Right atrium auricular region (tissue), 2 donors: ENCODE measurements around the gene SERPINH1. TPM values are rescaled to one million over a fixed set of nuclear protein-coding genes. Genes with fewer than 3 reads are reported as not detected.

Experiments
- DNase-seq: peaks from one replicate; pipeline ENCODE4 v3.0.0-alpha.2; 2019; ENCODE audit warnings: low spot score
- H3K27ac ChIP-seq, 2 donors: fragments of 200-600 bp; sonication (generic); 1 replicate in 1 of 2; 2 replicates in 1 of 2; pipeline ENCODE4 v1.5.1; 2016 to 2019
- H3K27me3 ChIP-seq, 2 donors: fragments of 200-600 bp; sonication (generic); one replicate each; pipeline versions ENCODE4 v1.5.1 to v1.6.0; 2017 to 2019
- H3K36me3 ChIP-seq: fragments of 200-600 bp; sonication (generic); one replicate; pipeline ENCODE4 v1.5.1; 2016
- H3K4me1 ChIP-seq, 2 donors: fragments of 200-600 bp; sonication (generic); one replicate each; pipeline versions ENCODE4 v1.5.1 to v1.6.0; 2017 to 2019
- H3K4me3 ChIP-seq, 2 donors: fragments of 200-600 bp; sonication (generic); 1 replicate in 1 of 2; 2 replicates in 1 of 2; pipeline ENCODE4 v1.5.1; 2017 to 2019; ENCODE audit warnings: mild to moderate bottlenecking in 1 of 2, moderate library complexity in 1 of 2
- H3K9me3 ChIP-seq, 2 donors: fragments of 200-600 bp; sonication (generic); one replicate each; pipeline ENCODE4 v1.5.1; 2019
- total RNA-seq, 2 donors: library from RNA; depleted of rRNA; stranded (reverse); fragments of >200 nt; gene quantifications; one replicate each; pipeline ENCODE4 v1.1.0, GENCODE V29; 2016
- TF ChIP-seq, protein P1 (sequence below), 2 donors: fragments of 200-600 bp; sonication (generic); IDR thresholded peaks; one replicate each; pipeline ENCODE4 v1.5.1; 2019; ENCODE audit warnings: antibody characterized with exemption in 2 of 2

Gene SERPINH1
- total RNA-seq, 2 donors from 2014 or later = 114 to 195 TPM

DNA sequence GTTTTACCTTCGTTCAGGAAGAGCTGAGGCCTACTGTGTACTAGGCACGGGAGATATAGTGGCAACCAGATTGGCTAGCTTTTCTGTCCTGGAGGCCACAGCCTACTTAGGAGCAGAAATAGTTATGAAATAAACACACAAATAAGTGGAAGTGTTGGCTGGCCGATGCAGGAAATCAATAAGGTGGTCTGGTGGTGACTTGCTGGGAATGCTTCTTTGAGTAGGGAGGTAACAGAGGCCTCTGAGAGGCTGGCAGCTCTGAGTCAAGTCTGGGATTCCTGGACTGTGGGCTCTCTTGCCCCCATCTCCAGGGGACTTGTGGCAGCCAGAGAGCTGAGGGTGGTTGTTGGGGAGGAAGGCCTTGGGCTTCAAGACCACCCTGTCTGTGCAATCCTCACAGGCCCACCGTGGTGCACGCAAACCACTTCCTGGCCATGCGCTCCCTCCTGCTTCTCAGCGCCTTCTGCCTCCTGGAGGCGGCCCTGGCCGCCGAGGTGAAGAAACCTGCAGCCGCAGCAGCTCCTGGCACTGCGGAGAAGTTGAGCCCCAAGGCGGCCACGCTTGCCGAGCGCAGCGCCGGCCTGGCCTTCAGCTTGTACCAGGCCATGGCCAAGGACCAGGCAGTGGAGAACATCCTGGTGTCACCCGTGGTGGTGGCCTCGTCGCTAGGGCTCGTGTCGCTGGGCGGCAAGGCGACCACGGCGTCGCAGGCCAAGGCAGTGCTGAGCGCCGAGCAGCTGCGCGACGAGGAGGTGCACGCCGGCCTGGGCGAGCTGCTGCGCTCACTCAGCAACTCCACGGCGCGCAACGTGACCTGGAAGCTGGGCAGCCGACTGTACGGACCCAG lies 4.1 kb downstream of the SERPINH1 start:
- H3K36me3 ChIP-seq = peaks cover 55% of the 10 kb centered on the region
- TF ChIP-seq, protein P1, sequence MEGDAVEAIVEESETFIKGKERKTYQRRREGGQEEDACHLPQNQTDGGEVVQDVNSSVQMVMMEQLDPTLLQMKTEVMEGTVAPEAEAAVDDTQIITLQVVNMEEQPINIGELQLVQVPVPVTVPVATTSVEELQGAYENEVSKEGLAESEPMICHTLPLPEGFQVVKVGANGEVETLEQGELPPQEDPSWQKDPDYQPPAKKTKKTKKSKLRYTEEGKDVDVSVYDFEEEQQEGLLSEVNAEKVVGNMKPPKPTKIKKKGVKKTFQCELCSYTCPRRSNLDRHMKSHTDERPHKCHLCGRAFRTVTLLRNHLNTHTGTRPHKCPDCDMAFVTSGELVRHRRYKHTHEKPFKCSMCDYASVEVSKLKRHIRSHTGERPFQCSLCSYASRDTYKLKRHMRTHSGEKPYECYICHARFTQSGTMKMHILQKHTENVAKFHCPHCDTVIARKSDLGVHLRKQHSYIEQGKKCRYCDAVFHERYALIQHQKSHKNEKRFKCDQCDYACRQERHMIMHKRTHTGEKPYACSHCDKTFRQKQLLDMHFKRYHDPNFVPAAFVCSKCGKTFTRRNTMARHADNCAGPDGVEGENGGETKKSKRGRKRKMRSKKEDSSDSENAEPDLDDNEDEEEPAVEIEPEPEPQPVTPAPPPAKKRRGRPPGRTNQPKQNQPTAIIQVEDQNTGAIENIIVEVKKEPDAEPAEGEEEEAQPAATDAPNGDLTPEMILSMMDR (IDR thresholded peaks at IDR 0.05) = no peak
- no peak for DNase-seq
- peak overlapping the region; percentile 100 for H3K27ac ChIP-seq
- no peaks in the 10 kb centered on the region for H3K27me3 ChIP-seq
- peaks cover 0 to 82% of the 10 kb centered on the region in 2 donors for H3K4me1 ChIP-seq
- H3K4me3 ChIP-seq = peak overlapping the region in 1 of 2 donors; percentile 82
- no peaks in the 10 kb centered on the region for H3K9me3 ChIP-seq

DNA sequence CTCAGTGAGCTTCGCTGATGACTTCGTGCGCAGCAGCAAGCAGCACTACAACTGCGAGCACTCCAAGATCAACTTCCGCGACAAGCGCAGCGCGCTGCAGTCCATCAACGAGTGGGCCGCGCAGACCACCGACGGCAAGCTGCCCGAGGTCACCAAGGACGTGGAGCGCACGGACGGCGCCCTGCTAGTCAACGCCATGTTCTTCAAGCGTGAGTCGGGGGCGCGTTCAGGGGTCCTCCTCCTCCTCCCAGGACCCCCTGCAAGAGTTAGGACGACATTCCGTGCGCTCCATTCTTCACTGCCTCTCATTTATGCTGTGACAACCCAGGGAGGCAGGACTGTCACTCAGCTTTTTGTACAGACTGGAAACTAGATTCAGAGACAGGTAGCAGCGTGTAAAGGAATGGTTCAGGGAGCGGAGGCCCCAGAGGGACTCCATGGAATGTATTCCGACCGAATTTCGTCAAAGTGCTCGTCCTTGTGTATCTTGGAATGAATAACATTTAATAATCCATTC lies 4.8 kb downstream of the SERPINH1 start:
- Histone ChIP-seq H3K27ac (peak overlapping the region in 1 of 2 donors; percentile 100), H3K4me1 (peaks cover 0 to 78% of the 10 kb centered on the region in 2 donors), H3K4me3 (no peak overlapping the region), H3K9me3 (no peaks in the 10 kb centered on the region), H3K36me3 (peaks cover 62% of the 10 kb centered on the region), H3K27me3 (no peaks in the 10 kb centered on the region)
- no peak for DNase-seq
- TF ChIP-seq, protein P1 (IDR thresholded peaks at IDR 0.05) = no peak

- peaks cover 0 to 84% of the 10 kb centered on the region in 2 donors for H3K4me1 ChIP-seq
- no peak overlapping the region for H3K4me3 ChIP-seq
- TF ChIP-seq, protein P1 (IDR thresholded peaks at IDR 0.05) = no peak
- H3K27me3 ChIP-seq = no peaks in the 10 kb centered on the region
- peaks cover 74% of the 10 kb centered on the region for H3K36me3 ChIP-seq
- no peak for DNase-seq
- H3K9me3 ChIP-seq = no peaks in the 10 kb centered on the region
- no peak overlapping the region for H3K27ac ChIP-seq
Measured at GRCh38 chr11:75567971-75568370, 5.9 kb downstream of the SERPINH1 start.

- H3K27ac ChIP-seq = no peak overlapping the region
- TF ChIP-seq, protein P1 (IDR thresholded peaks at IDR 0.05) = no peak
- H3K9me3 ChIP-seq = no peaks in the 10 kb centered on the region
- peaks cover 81% of the 10 kb centered on the region for H3K36me3 ChIP-seq
- H3K4me3 ChIP-seq = no peak overlapping the region
- no peaks in the 10 kb centered on the region for H3K27me3 ChIP-seq
- H3K4me1 ChIP-seq = peaks cover 0 to 79% of the 10 kb centered on the region in 2 donors
- DNase-seq = no peak
Measured at GRCh38 chr11:75568616-75569219, 6.7 kb downstream of the SERPINH1 start.

GRCh38 chr11:75570559-75571139 lies 8.6 kb downstream of the SERPINH1 start:
- TF ChIP-seq, protein P1 (IDR thresholded peaks at IDR 0.05) = no peak
- H3K4me1 ChIP-seq = peaks cover 0 to 60% of the 10 kb centered on the region in 2 donors
- H3K27ac ChIP-seq = no peak overlapping the region
- no peak overlapping the region for H3K4me3 ChIP-seq
- H3K27me3 ChIP-seq = no peaks in the 10 kb centered on the region
- H3K36me3 ChIP-seq = peaks cover 84% of the 10 kb centered on the region
- no peaks in the 10 kb centered on the region for H3K9me3 ChIP-seq
- no peak for DNase-seq
